Amniotic stem cell (primary cell): ENCODE data around the gene PRDM1.
"Not testable (repeated sequence)": the region's sequence is repeated elsewhere in the genome, so short reads cannot be mapped to it uniquely, and the experiment has no call there.

Source experiments
- DNase-seq: peaks from one replicate; lab custom pipeline; 2025; lab: John Stamatoyannopoulos, UW

The PRDM1 gene

GRCh38 chr6:106138151-106138550 lies 52.0 kb downstream of the PRDM1 start:
- DNase-seq, result no peak

- DNase-seq, result no peak
These were observed 55.5 kb downstream of the PRDM1 start for GRCh38 chr6:106141441-106142237.

GRCh38 chr6:106142876-106143431 lies 56.8 kb downstream of the PRDM1 start:
- no peak for DNase-seq

- no peak for DNase-seq
These were observed 57.5 kb downstream of the PRDM1 start for GRCh38 chr6:106143665-106144064.

GRCh38 chr6:106145144-106145543 lies 59.0 kb downstream of the PRDM1 start:
- DNase-seq, result no peak

- no peak for DNase-seq
These were observed 59.6 kb downstream of the PRDM1 start for GRCh38 chr6:106145741-106146227.

- DNase-seq, result no peak
These were observed 60.8 kb downstream of the PRDM1 start for GRCh38 chr6:106146852-106147351.

GRCh38 chr6:106147476-106147875 lies 61.3 kb downstream of the PRDM1 start:
- no peak for DNase-seq

- no peak for DNase-seq
These were observed 63.4 kb downstream of the PRDM1 start for GRCh38 chr6:106149472-106150069.

- DNase-seq, result not testable (repeated sequence)
These were observed 66.3 kb downstream of the PRDM1 start for GRCh38 chr6:106152476-106152875.

GRCh38 chr6:106152952-106153351 lies 66.8 kb downstream of the PRDM1 start:
- DNase-seq, result no peak

GRCh38 chr6:106154326-106154725 lies 68.2 kb downstream of the PRDM1 start:
- DNase-seq, result no peak

- DNase-seq, result no peak
These were observed 69.2 kb downstream of the PRDM1 start for GRCh38 chr6:106155219-106155830.

- DNase-seq, result no peak
These were observed 70.3 kb downstream of the PRDM1 start for GRCh38 chr6:106156413-106156812.

GRCh38 chr6:106156863-106157262 lies 70.7 kb downstream of the PRDM1 start:
- DNase-seq, result no peak

GRCh38 chr6:106158816-106159215 lies 72.7 kb downstream of the PRDM1 start:
- DNase-seq, result no peak
